Suprapubic skin (tissue), 4 donors: Measurements from ENCODE around the gene JAK1. TPM values are rescaled to one million over a fixed set of nuclear protein-coding genes. Genes with fewer than 3 reads are reported as not detected.

Source experiments
- DNase-seq, 2 donors: peaks; one replicate each; pipeline ENCODE4 v3.0.0-alpha.2; 2019; ENCODE audit warnings: low spot score in 2 of 2
- H3K27ac ChIP-seq: fragments of 200-600 bp; sonication (generic); one replicate; pipeline ENCODE4 v1.5.1; 2019
- H3K27me3 ChIP-seq: fragments of 200-600 bp; sonication (generic); one replicate; pipeline ENCODE4 v1.5.1; 2019
- H3K36me3 ChIP-seq: fragments of 200-600 bp; sonication (generic); one replicate; pipeline ENCODE4 v1.5.1; 2019
- H3K4me1 ChIP-seq: fragments of 200-600 bp; sonication (generic); one replicate; pipeline ENCODE4 v1.5.1; 2019
- H3K4me3 ChIP-seq: fragments of 200-600 bp; sonication (generic); one replicate; pipeline ENCODE4 v1.5.1; 2019; ENCODE audit warnings: mild to moderate bottlenecking
- H3K9me3 ChIP-seq: fragments of 200-600 bp; sonication (generic); one replicate; pipeline ENCODE4 v1.5.1; 2019
- EP300 ChIP-seq: sonication (generic); formaldehyde crosslinking; IDR thresholded peaks from one replicate; pipeline ENCODE4 v1.6.1; 2017; ENCODE audit warnings: antibody characterized with exemption
- POLR2A ChIP-seq, 2 donors: fragments of 450-650 bp; IDR thresholded peaks; one replicate each; pipeline ENCODE4 v1.6.1; 2017; ENCODE audit warnings: antibody characterized with exemption in 2 of 2, mild to moderate bottlenecking in 2 of 2, moderate library complexity in 2 of 2
- POLR2AphosphoS5 ChIP-seq, 3 donors: sonication (generic); formaldehyde crosslinking; IDR thresholded peaks; one replicate each; pipeline ENCODE4 v1.6.1; 2017; ENCODE audit warnings: antibody characterized with exemption in 3 of 3
- WGBS: methylation state at CpG from one replicate; pipeline ENCODE4 v1.1.5; 2018; 5-methylcytosine and 5-hydroxymethylcytosine counted together
- total RNA-seq, 4 donors: library from RNA; depleted of rRNA; stranded (reverse); fragments of >200 nt; gene quantifications; one replicate each; pipeline ENCODE4 v1.1.0, GENCODE V29; 2016
- TF ChIP-seq, protein P1 (sequence below), 2 donors: fragments of 200-600 bp in 1 of 2; fragments of 450-650 bp in 1 of 2; sonication (generic) in 1 of 2; IDR thresholded peaks; one replicate each; pipeline ENCODE4 v1.5.1; 2016 to 2019; ENCODE audit warnings: antibody characterized with exemption in 2 of 2, mild to moderate bottlenecking in 1 of 2, moderate library complexity in 1 of 2

The JAK1 gene
- total RNA-seq, 4 donors from 2014 or later = 99.0 to 169 (median 127) TPM

DNA sequence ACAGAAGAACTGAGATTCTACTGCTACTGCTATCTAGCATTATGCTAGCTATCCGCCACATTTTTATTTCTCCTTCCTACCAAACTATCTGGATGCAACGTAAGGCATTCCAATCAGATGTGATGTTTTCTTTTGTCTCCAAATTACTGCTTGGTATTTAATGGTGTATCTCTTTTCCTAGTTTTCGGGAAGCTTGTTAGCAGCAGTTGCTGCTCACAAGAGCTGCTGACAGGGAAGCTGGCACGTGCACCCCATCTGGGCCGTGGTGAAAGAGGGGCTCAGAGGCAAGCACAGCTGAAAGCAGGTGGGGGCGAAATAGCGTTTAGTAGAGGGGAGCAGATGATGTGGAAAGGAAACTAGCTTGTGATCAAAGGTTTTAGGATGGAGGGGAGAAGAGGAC, 57.3 kb downstream of the JAK1 start:
- H3K9me3 ChIP-seq = no peaks in the 10 kb centered on the region
- no peaks in the 10 kb centered on the region for H3K36me3 ChIP-seq
- H3K27me3 ChIP-seq = no peaks in the 10 kb centered on the region
- no peak overlapping the region for H3K4me3 ChIP-seq
- WGBS = 68% methylated on average over 7 of the region's 7 CpGs
- no peak for TF ChIP-seq POLR2AphosphoS5 (IDR thresholded peaks at IDR 0.05)
- no peak for TF ChIP-seq EP300
- no peak for TF ChIP-seq POLR2A (IDR thresholded peaks at IDR 0.05)
- no peak for DNase-seq
- no peak overlapping the region for H3K27ac ChIP-seq
- peaks cover 33% of the 10 kb centered on the region for H3K4me1 ChIP-seq

GRCh38 chr1:64908575-64908974, 57.8 kb downstream of the JAK1 start:
- no peak for DNase-seq
- TF ChIP-seq POLR2AphosphoS5 (IDR thresholded peaks at IDR 0.05) (no peak), EP300 (no peak), POLR2A (IDR thresholded peaks at IDR 0.05) (no peak)
- TF ChIP-seq, protein P1, sequence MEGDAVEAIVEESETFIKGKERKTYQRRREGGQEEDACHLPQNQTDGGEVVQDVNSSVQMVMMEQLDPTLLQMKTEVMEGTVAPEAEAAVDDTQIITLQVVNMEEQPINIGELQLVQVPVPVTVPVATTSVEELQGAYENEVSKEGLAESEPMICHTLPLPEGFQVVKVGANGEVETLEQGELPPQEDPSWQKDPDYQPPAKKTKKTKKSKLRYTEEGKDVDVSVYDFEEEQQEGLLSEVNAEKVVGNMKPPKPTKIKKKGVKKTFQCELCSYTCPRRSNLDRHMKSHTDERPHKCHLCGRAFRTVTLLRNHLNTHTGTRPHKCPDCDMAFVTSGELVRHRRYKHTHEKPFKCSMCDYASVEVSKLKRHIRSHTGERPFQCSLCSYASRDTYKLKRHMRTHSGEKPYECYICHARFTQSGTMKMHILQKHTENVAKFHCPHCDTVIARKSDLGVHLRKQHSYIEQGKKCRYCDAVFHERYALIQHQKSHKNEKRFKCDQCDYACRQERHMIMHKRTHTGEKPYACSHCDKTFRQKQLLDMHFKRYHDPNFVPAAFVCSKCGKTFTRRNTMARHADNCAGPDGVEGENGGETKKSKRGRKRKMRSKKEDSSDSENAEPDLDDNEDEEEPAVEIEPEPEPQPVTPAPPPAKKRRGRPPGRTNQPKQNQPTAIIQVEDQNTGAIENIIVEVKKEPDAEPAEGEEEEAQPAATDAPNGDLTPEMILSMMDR (IDR thresholded peaks at IDR 0.05) = no peak
- no peak overlapping the region for H3K4me3 ChIP-seq
- no peaks in the 10 kb centered on the region for H3K36me3 ChIP-seq
- 88% methylated on average over 1 of the region's 1 CpG for WGBS
- no peak overlapping the region for H3K27ac ChIP-seq
- H3K9me3 ChIP-seq = no peaks in the 10 kb centered on the region
- peaks cover 28% of the 10 kb centered on the region for H3K4me1 ChIP-seq
- no peaks in the 10 kb centered on the region for H3K27me3 ChIP-seq

DNA sequence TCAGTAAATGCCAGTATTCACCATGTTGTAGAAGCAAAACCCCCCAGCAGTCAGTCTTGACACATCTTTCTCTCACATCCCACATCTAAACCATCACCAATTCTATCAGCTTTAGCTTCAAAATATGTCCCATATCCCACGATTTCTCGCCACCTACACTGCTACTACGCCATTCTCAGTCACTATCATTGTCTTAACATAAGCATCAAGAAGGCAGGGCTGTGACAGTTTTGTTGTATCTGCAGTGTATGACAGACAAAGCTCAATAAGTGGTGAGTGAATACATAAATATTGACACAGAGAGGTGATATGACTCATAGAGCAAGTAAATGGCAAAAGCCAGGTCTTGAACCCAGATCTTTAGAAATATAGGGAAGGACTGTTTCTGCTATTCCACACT, 59.9 kb downstream of the JAK1 start:
- H3K9me3 ChIP-seq = no peaks in the 10 kb centered on the region
- 93% methylated on average over 3 of the region's 3 CpGs for WGBS
- no peaks in the 10 kb centered on the region for H3K27me3 ChIP-seq
- H3K27ac ChIP-seq = no peak overlapping the region
- TF ChIP-seq, protein P1 (IDR thresholded peaks at IDR 0.05) = no peak
- TF ChIP-seq POLR2AphosphoS5 (IDR thresholded peaks at IDR 0.05) = no peak
- TF ChIP-seq EP300 = no peak
- no peak for TF ChIP-seq POLR2A (IDR thresholded peaks at IDR 0.05)
- H3K36me3 ChIP-seq = no peaks in the 10 kb centered on the region
- no peak overlapping the region for H3K4me3 ChIP-seq
- peaks cover 17% of the 10 kb centered on the region for H3K4me1 ChIP-seq
- no peak for DNase-seq

GRCh38 chr1:64903593-64903992, 62.8 kb downstream of the JAK1 start:
- no peaks in the 10 kb centered on the region for H3K27me3 ChIP-seq
- no peak overlapping the region for H3K27ac ChIP-seq
- WGBS = 30% methylated on average over 1 of the region's 1 CpG
- peaks cover 12% of the 10 kb centered on the region for H3K4me1 ChIP-seq
- TF ChIP-seq POLR2A (IDR thresholded peaks at IDR 0.05) (no peak), POLR2AphosphoS5 (IDR thresholded peaks at IDR 0.05) (no peak), EP300 (no peak)
- TF ChIP-seq, protein P1 (IDR thresholded peaks at IDR 0.05) = no peak
- no peaks in the 10 kb centered on the region for H3K36me3 ChIP-seq
- no peak overlapping the region for H3K4me3 ChIP-seq
- no peaks in the 10 kb centered on the region for H3K9me3 ChIP-seq
- DNase-seq = no peak

DNA sequence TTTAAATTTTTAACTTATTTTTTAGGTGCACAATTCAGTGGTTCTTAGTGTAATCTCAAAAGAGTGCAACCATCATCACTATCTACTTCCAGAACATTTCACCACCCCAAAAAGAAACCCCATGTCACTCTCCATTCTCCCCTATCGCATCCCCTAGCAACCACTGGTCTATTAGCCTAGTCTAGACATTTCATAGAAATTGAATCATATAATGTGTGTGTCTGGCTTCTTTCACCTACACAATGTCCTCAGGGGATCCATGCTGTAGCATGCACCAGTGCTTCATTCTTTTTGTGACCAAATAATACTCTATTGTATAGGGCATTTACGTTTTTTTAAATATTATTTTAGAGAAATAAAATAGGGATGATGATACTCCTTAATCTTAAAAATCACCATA, 64.7 kb downstream of the JAK1 start:
- 86% methylated on average over 2 of the region's 2 CpGs for WGBS
- no peaks in the 10 kb centered on the region for H3K9me3 ChIP-seq
- no peak for DNase-seq
- TF ChIP-seq EP300 (no peak), POLR2A (IDR thresholded peaks at IDR 0.05) (no peak), POLR2AphosphoS5 (IDR thresholded peaks at IDR 0.05) (no peak)
- TF ChIP-seq, protein P1 (IDR thresholded peaks at IDR 0.05) = no peak
- no peaks in the 10 kb centered on the region for H3K27me3 ChIP-seq
- peaks cover 28% of the 10 kb centered on the region for H3K4me1 ChIP-seq
- no peak overlapping the region for H3K4me3 ChIP-seq
- no peak overlapping the region for H3K27ac ChIP-seq
- no peaks in the 10 kb centered on the region for H3K36me3 ChIP-seq

DNA sequence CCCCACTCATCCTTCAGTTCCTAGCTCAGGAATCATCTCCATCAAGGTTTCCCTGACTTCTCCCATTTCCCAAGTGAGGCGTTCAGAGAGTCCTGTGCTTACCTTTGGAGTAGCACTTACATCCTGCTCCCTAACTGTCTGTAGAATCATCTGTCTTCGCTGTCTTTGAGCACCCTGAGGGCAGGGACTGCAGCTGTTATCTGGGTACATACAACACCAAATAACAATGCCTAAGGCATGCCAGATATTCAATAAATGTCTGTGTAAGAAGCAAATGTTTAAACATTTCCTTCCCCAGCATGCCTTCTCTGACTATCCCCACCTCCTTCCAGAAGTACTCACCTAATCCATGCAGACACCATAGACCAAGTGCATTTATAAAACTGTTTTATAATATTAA, 65.4 kb downstream of the JAK1 start:
- WGBS = 89% methylated on average over 2 of the region's 2 CpGs
- DNase-seq = no peak
- no peak for TF ChIP-seq EP300
- no peak for TF ChIP-seq POLR2AphosphoS5 (IDR thresholded peaks at IDR 0.05)
- TF ChIP-seq, protein P1 (IDR thresholded peaks at IDR 0.05) = no peak
- no peak for TF ChIP-seq POLR2A (IDR thresholded peaks at IDR 0.05)
- peaks cover 35% of the 10 kb centered on the region for H3K4me1 ChIP-seq
- no peaks in the 10 kb centered on the region for H3K9me3 ChIP-seq
- H3K27me3 ChIP-seq = no peaks in the 10 kb centered on the region
- H3K4me3 ChIP-seq = no peak overlapping the region
- no peaks in the 10 kb centered on the region for H3K36me3 ChIP-seq
- no peak overlapping the region for H3K27ac ChIP-seq
